Ascending aorta (tissue), 2 donors: ENCODE measurements around the gene ETV6. TPM values are rescaled to one million over a fixed set of nuclear protein-coding genes. Genes with fewer than 3 reads are reported as not detected.

Source experiments
- DNase-seq, 2 donors: peaks; one replicate each; pipeline ENCODE4 v3.0.0-alpha.2; 2019; ENCODE audit warnings: low spot score in 2 of 2
- H3K27ac ChIP-seq, 2 donors: fragments of 200-600 bp; sonication (generic); one replicate each; pipeline ENCODE4 v1.5.1; 2016 to 2017; ENCODE audit warnings: mild to moderate bottlenecking in 1 of 2
- H3K27me3 ChIP-seq: fragments of 200-600 bp; sonication (generic); one replicate; pipeline ENCODE4 v1.5.1; 2017
- H3K36me3 ChIP-seq, 2 donors: fragments of 200-600 bp; sonication (generic); one replicate each; pipeline ENCODE4 v1.5.1; 2016
- H3K4me1 ChIP-seq, 2 donors: fragments of 200-600 bp; sonication (generic); one replicate each; pipeline ENCODE4 v1.5.1; 2016 to 2017; ENCODE audit warnings: mild to moderate bottlenecking in 1 of 2
- H3K4me3 ChIP-seq, 2 donors: fragments of 200-600 bp; sonication (generic); one replicate each; pipeline ENCODE4 v1.5.1; 2016 to 2017; ENCODE audit warnings: mild to moderate bottlenecking in 1 of 2
- H3K9me3 ChIP-seq, 2 donors: fragments of 200-600 bp; sonication (generic); one replicate each; pipeline ENCODE4 v1.5.1; 2016
- intact Hi-C: fragments of 100-400 bp; cut with DNase I; formaldehyde crosslinking; loops from one replicate; pipeline ENCODE4 v1.15.1; 2023
- total RNA-seq: library from RNA; depleted of rRNA; stranded (reverse); fragments of >200 nt; gene quantifications from one replicate; pipeline ENCODE4 v1.1.0, GENCODE V29; 2016
- TF ChIP-seq, protein P1 (sequence below), 3 experiments: fragments of 200-600 bp in 2 of 3; fragments of 450-650 bp in 1 of 3; sonication (generic) in 2 of 3; IDR thresholded peaks; one replicate each; pipeline ENCODE4 v1.5.1; 2016 to 2019; ENCODE audit warnings: antibody characterized with exemption in 3 of 3, mild to moderate bottlenecking in 1 of 3, moderate library complexity in 1 of 3

The ETV6 gene
- total RNA-seq, 1 donor from 2014 or later, result 21.6 TPM

DNA sequence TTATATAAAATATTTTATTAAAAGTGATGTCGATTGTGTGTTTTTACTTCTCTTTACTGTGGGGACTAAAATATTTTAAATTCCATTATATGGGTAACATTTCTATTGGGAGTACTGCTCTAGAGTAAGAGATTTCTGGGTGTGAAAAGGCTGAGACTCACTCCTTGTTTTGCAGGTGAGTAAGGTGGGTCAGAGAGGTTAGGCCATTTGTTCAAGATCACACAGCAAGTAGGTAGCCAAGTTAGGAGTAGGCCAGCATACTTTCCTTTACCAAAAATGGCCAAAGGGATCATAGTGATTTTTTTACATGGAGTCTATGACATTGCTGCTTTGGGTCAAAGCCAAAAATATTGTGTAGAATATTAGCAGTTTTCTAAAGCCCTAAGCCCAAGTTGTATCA is 138.0 kb downstream of the ETV6 start:
- H3K27me3 ChIP-seq, result no peaks in the 10 kb centered on the region
- peak overlapping the region in 1 of 2 donors; percentile 21 for H3K27ac ChIP-seq
- TF ChIP-seq, protein P1, sequence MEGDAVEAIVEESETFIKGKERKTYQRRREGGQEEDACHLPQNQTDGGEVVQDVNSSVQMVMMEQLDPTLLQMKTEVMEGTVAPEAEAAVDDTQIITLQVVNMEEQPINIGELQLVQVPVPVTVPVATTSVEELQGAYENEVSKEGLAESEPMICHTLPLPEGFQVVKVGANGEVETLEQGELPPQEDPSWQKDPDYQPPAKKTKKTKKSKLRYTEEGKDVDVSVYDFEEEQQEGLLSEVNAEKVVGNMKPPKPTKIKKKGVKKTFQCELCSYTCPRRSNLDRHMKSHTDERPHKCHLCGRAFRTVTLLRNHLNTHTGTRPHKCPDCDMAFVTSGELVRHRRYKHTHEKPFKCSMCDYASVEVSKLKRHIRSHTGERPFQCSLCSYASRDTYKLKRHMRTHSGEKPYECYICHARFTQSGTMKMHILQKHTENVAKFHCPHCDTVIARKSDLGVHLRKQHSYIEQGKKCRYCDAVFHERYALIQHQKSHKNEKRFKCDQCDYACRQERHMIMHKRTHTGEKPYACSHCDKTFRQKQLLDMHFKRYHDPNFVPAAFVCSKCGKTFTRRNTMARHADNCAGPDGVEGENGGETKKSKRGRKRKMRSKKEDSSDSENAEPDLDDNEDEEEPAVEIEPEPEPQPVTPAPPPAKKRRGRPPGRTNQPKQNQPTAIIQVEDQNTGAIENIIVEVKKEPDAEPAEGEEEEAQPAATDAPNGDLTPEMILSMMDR (IDR thresholded peaks at IDR 0.05), result no peak
- H3K4me3 ChIP-seq, result no peak overlapping the region
- peaks cover 2 to 31% of the 10 kb centered on the region in 2 donors for H3K4me1 ChIP-seq
- no peaks in the 10 kb centered on the region for H3K36me3 ChIP-seq
- H3K9me3 ChIP-seq, result no peaks in the 10 kb centered on the region
- intact Hi-C loops, result no loop called here
- DNase-seq, result no peak

DNA sequence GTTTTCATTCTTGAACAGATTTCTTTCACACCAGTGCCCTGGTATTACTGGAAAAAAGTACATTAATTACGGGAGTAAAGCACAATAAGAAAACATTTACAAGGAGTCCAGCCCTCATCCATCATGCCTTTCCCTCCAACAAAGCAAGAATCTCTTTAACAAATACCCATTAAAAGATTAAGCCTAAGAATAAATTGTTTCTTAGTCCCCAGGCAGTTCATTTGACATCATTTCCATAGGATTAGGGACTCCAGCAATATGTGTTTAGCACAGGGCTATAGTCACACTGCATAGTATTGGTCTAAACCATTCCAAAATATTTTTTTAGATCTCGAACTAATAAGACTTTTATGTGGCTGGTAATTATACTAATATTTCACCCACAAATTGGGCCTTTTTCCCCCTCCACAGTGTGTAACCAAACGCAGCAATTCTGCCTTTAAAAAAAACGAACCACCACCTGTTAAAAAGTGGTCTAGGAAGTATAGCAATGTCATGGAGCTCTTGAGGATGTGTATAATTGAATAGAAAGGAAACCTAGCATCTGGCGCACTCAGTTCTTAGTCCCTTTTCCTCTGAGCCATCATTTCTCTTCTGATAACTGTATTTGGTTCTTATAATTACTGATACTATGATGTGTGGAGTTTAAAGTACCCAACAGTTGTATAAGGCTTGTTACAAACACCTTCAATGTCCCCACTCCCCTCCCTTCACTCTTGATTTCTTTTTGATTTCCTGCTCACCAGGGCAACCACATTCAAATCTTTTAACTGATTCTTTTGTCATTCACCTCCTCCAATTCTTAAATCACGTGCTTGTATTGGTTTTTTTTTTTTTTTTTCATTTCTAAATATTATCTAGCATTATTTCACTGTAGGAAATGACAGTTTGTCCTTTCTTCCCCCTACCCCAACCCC is 138.7 kb downstream of the ETV6 start:
- peak overlapping the region in 1 of 2 donors; percentile 21 for H3K27ac ChIP-seq
- no peaks in the 10 kb centered on the region for H3K27me3 ChIP-seq
- peaks cover 8 to 38% of the 10 kb centered on the region in 2 donors for H3K4me1 ChIP-seq
- no peaks in the 10 kb centered on the region for H3K36me3 ChIP-seq
- TF ChIP-seq, protein P1 (IDR thresholded peaks at IDR 0.05), result no peak
- no peak overlapping the region for H3K4me3 ChIP-seq
- intact Hi-C loops, result no loop called here
- DNase-seq, result no peak
- no peaks in the 10 kb centered on the region for H3K9me3 ChIP-seq

DNA sequence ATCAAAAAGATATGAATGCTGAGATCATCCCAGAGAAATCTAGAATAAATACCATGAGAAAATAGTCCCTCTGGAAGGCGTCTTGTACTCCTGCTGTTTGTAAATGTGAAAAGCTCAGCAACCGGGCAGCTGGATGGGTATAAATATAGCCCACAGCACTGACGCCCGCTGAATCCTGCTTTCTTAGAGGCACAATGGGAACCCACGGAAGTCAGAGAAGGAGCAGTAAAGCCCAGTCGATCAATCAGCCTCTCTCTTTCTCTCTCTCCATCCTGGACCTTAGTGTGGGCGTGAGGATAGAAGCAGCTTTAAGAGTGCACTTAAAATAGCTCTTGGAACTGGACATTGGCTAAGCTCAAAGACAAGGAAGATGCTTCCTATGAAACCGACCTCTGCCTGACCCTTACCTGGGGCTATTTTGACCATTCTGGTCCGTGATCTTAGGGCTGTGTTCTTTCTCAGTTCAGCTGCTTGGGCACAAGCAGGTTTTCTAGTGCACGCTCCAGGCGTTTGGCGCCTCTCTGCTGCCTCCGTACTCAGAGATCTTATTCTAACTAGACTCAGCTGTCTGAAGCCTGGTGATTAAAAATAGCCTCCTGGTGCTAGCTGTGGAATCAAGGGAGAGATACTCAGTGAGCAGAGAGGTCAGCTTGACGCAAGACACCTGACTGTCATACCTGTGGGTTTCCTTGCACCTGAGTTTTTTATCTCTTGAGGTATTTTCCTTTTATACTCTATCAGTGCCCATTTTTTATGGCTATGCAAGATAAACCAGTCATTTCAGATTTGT is 144.6 kb downstream of the ETV6 start:
- peak overlapping the region; percentile 80 to 91 for H3K27ac ChIP-seq
- TF ChIP-seq, protein P1 (IDR thresholded peaks at IDR 0.05), result no peak
- DNase-seq, result peak in 1 of 2 donors; percentile 77
- peaks cover 30 to 53% of the 10 kb centered on the region in 2 donors for H3K4me1 ChIP-seq
- H3K27me3 ChIP-seq, result no peaks in the 10 kb centered on the region
- no peaks in the 10 kb centered on the region for H3K9me3 ChIP-seq
- H3K36me3 ChIP-seq, result no peaks in the 10 kb centered on the region
- peak overlapping the region; percentile 25 to 48 for H3K4me3 ChIP-seq
- intact Hi-C loops, result loop anchor here (10.0 kb wide), 1 partner anchor 139 kb away; no protein-coding TSS in a partner anchor

DNA sequence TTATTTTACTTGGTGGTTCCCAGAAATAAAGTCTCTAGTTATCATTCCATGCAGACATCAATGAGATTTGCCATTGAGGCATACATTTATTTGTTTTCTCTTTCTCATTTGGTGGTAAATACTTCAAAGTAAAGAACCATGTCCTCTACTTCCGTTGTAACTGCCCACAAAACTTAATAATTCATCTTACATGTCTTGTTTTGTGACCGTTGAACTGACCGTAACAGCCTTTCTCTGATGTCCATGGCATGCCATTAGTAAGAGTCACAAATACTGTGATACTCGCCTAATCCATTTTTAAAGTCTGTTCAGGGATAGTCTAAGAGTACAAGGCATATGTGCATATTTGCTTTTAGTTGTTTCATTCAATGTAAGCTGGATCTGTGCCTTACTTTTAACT is 145.3 kb downstream of the ETV6 start:
- Histone ChIP-seq H3K27ac (peak overlapping the region; percentile 80 to 91), H3K27me3 (no peaks in the 10 kb centered on the region), H3K4me3 (no peak overlapping the region), H3K36me3 (no peaks in the 10 kb centered on the region), H3K4me1 (peaks cover 30 to 53% of the 10 kb centered on the region in 2 donors), H3K9me3 (no peaks in the 10 kb centered on the region)
- TF ChIP-seq, protein P1 (IDR thresholded peaks at IDR 0.05), result no peak
- intact Hi-C loops, result loop anchor here (5.0 to 10.0 kb wide), 3 partner anchors 38 to 140 kb away; no protein-coding TSS in a partner anchor
- no peak for DNase-seq

DNA sequence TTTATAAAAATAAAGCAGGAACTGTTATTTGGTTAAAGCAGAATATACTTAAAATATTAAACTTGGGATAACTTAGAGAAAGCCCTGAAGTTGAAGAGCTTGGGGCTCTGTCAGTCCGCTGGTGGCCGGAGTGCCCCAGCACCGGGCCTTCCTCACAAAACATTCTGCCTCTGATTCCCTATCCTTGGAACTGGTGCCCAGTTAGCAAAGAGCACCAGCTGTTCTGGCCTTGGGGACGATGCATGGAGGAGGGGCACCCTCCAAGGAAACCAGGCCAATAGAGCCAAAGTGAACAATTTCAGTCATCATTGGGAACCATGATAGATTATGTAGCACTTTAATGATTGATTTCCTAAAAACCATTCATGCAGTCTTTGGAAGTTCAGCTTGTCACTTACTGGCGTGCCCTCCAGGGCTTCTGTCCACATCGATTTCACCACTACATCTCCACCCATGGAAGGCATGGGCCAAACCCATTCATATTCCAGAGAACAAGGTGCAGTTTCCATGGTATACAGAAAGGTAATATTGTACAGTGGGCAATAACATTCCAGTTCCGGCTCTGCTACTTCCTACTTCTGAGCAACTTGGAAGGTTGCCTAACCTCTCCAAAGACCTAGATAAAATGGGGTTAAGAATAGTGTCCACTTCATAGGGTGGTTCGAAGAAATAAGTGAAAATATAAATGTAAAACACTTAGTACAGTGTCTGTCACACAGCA is 145.9 kb downstream of the ETV6 start:
- TF ChIP-seq, protein P1 (IDR thresholded peaks at IDR 0.05), result no peak
- peak overlapping the region; percentile 80 to 91 for H3K27ac ChIP-seq
- intact Hi-C loops, result loop anchor here (5.0 to 10.0 kb wide), 3 partner anchors 37 to 141 kb away; no protein-coding TSS in a partner anchor
- DNase-seq, result no peak
- H3K36me3 ChIP-seq, result no peaks in the 10 kb centered on the region
- no peaks in the 10 kb centered on the region for H3K27me3 ChIP-seq
- H3K9me3 ChIP-seq, result no peaks in the 10 kb centered on the region
- H3K4me3 ChIP-seq, result no peak overlapping the region
- H3K4me1 ChIP-seq, result peaks cover 30 to 53% of the 10 kb centered on the region in 2 donors
